ENCODE measurements around the gene RAB18.
A peak's percentile ranks its signal among the peaks of the same experiment; 100 is the strongest.
"Not testable (repeated sequence)": the region's sequence is repeated elsewhere in the genome, so short reads cannot be mapped to it uniquely, and the experiment has no call there.

RAB18 gene

GRCh38 chr10:27504007-27504807, at the start of gene RAB18:
Gene RAB18, plus strand, starts transcription at chr10:27504304. Its CDS starts 66 bp downstream, at chr10:27504370.
- peak; percentile 99 for DNase-seq

- DNase-seq = no peak
These were observed 49.3 kb upstream of the RAB18 start for GRCh38 chr10:27454837-27455236.

GRCh38 chr10:27457261-27457945, 46.7 kb upstream of the RAB18 start:
- no peak for DNase-seq

- no peak for DNase-seq
These were observed 46.1 kb upstream of the RAB18 start for GRCh38 chr10:27457966-27458365.

GRCh38 chr10:27461312-27461711, 42.8 kb upstream of the RAB18 start:
- DNase-seq = no peak

- no peak for DNase-seq
These were observed 40.1 kb upstream of the RAB18 start for GRCh38 chr10:27463961-27464360.

GRCh38 chr10:27464993-27465392, 39.1 kb upstream of the RAB18 start:
- DNase-seq = no peak

GRCh38 chr10:27465596-27465995, 38.5 kb upstream of the RAB18 start:
- not testable (repeated sequence) for DNase-seq

GRCh38 chr10:27470885-27471284, 33.2 kb upstream of the RAB18 start:
- no peak for DNase-seq

- no peak for DNase-seq
These were observed 29.4 kb upstream of the RAB18 start for GRCh38 chr10:27474741-27475140.

GRCh38 chr10:27479016-27479415, 25.1 kb upstream of the RAB18 start:
- DNase-seq = no peak

- no peak for DNase-seq
These were observed 22.6 kb upstream of the RAB18 start for GRCh38 chr10:27481486-27481885.

- DNase-seq = no peak
These were observed 20.8 kb upstream of the RAB18 start for GRCh38 chr10:27482984-27483956.

GRCh38 chr10:27485368-27485767, 18.7 kb upstream of the RAB18 start:
- DNase-seq = no peak

GRCh38 chr10:27485986-27486385, 18.1 kb upstream of the RAB18 start:
- no peak for DNase-seq

- no peak for DNase-seq
These were observed 13.3 kb upstream of the RAB18 start for GRCh38 chr10:27490807-27491206.

GRCh38 chr10:27494116-27494805, 9.8 kb upstream of the RAB18 start:
- no peak for DNase-seq

GRCh38 chr10:27496137-27496536, 8.0 kb upstream of the RAB18 start:
- no peak for DNase-seq

- no peak for DNase-seq
These were observed 4.0 kb upstream of the RAB18 start for GRCh38 chr10:27500096-27500495.

- DNase-seq = no peak
These were observed 3.2 kb upstream of the RAB18 start for GRCh38 chr10:27500886-27501285.

GRCh38 chr10:27503498-27504006, 552 bp upstream of the RAB18 start:
- no peak for DNase-seq

GRCh38 chr10:27504808-27505460, 830 bp downstream of the RAB18 start:
- no peak for DNase-seq

Data from CD4-positive, alpha-beta T cell treated with Interleukin-15 for 1 hour (primary cell).